Hematopoietic multipotent progenitor cell treated with erythropoietin and hydrocortisone succinate and interleukin-3 and kit ligand, for 8 days (in vitro differentiated cells): ENCODE data around the gene TMEM252.
A peak's percentile ranks its signal among the peaks of the same experiment; 100 is the strongest.

Source experiments
- DNase-seq: peaks from one replicate; pipeline ENCODE4 v3.0.0-alpha.2; 2015

Gene TMEM252

DNA sequence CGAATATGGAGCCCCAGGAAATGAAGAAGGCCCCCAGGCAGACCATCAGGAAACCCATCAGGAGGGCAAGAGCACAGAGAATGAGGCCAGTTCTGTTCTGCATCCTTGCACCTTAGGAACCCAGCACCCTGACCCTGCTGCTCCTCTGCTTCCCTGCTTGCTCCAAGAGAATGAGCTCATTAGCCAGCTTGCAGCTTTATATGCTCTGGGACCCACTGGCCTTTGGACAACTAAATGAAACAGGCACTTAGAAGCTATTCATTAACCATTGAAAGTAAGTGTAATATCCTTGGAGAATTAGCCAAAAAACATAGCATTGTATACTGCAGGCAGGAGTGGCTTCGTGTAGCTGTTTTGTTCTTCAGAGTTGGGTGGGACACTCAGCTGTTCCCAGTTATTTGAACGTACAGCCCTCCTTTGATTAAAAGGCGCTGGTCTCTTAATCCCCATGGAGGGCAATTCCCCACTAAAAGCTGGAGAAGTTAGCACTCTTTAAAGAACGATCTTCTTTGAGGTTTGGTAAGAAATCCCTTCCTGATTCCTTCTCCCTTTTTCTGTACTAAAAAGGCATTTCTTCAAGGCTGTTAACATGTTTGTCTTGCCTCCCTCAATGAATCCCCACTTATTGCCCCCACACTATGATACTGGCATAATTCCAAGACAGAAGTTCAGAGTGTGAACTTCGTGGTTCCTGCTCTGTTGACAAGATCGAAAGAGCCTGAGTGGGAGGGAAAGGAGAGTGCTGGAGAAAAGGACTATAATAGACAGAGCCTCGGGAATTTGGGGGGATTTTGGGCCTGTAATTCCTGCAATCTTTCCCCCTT lies at the start of gene TMEM252:
TSS of gene TMEM252 (minus strand) at position 172 of the 824 bp plus-strand sequence. CDS start at position 103, 69 bp downstream.
- DNase-seq, result no peak

GRCh38 chr9:68585034-68585761 lies 44.5 kb upstream of the TMEM252 start:
- no peak for DNase-seq

- DNase-seq, result peak; percentile 93
Observed at GRCh38 chr9:68584189-68585033, 43.7 kb upstream of the TMEM252 start.

- DNase-seq, result no peak
Observed at GRCh38 chr9:68581696-68582095, 41.0 kb upstream of the TMEM252 start.

- no peak for DNase-seq
Observed at GRCh38 chr9:68577774-68578591, 37.3 kb upstream of the TMEM252 start.

DNA sequence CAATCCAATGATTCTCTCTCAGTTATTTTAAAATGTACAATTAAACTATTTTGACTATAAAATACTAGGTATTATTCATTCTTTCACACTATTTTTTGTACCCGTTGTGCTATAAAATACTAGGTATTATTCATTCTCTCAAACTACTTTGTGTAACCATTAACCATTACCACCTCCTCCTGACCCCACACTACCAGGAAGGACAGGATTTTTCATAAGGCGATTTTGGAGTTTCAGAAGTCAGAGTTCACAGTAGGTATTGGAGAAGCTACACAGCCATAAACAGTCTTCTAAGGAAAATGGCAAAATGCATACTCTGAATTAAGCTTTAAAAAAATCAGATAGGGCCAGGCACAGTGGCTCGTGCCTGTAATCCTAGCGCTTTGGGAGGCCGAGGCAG lies 35.1 kb upstream of the TMEM252 start:
- DNase-seq, result no peak

- no peak for DNase-seq
Observed at GRCh38 chr9:68574150-68574549, 33.5 kb upstream of the TMEM252 start.

GRCh38 chr9:68567565-68567964 lies 26.9 kb upstream of the TMEM252 start:
- DNase-seq, result no peak

DNA sequence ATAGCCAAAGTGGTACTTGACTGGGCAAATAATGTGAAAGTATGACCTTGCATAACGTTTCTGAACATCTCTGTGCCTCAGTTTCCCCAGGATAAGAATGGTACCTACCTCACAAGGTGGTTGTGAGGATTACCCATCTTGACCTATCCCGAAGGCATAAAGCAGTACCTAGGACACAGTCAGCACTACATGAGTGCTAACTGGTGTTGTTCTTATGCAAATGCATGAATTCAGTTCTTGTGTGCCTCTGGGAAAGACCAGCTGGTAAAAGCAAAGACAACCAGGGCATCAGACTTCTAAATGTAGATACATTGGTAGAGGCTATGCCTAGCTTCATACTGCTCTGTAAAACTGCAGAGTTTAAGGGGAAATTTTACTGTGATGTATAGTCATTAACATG lies 21.8 kb upstream of the TMEM252 start:
- no peak for DNase-seq

DNA sequence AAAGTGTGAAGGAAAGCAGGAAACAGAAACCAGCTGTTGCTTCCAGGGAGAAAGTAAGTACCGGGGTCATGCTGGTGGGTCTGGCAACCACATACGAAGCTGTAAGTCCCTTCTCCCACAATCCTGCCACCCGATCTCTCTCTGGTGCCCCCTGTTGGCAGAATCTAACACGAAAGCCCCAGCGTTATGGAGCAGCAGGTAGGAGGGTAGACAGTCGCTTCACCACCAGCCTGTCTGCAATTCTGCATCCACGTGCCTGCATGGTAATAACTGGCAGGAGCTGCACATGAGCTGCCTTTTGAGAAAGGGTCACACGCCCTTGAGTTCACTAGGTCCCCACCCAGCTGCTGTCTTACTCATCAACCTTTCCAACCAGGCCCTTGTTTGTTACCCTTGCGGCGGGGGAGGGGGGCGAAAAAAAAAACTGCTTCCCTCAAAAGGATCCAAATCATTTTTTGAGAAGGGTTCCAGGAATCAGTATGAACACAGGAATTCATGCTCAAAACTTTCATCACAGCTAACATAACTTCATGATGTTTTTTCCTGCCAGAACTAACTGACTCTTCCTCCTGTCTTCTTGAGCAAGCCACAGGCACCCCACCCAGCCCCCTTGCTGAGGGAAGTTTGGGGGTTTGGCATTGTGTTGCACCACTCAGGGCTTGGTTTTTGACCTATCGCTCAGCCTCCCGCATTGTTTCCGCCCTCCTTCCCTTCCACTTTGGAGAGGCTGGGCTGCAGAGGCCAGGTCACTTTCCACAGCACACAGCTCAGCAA lies 19.6 kb upstream of the TMEM252 start:
- DNase-seq, result peak; percentile 81

DNA sequence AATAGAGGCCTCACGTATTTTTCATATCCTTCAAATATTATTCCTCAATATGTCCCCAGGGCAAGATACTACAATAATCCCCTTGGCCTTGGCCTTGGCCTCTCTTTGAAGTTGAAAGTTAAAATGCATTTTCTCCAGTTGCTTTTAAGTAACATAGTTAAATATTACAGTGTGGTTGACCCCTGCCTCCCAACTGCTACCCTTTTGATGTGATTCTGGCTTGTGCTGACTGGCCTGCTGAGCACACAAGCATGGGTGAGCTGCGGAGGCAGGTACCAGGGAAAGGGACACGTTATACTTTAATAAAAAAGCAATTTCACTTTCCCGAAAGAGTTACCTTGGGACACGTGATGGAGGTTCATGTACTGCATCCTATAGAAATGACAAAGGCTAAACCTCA lies 17.9 kb upstream of the TMEM252 start:
- no peak for DNase-seq

DNA sequence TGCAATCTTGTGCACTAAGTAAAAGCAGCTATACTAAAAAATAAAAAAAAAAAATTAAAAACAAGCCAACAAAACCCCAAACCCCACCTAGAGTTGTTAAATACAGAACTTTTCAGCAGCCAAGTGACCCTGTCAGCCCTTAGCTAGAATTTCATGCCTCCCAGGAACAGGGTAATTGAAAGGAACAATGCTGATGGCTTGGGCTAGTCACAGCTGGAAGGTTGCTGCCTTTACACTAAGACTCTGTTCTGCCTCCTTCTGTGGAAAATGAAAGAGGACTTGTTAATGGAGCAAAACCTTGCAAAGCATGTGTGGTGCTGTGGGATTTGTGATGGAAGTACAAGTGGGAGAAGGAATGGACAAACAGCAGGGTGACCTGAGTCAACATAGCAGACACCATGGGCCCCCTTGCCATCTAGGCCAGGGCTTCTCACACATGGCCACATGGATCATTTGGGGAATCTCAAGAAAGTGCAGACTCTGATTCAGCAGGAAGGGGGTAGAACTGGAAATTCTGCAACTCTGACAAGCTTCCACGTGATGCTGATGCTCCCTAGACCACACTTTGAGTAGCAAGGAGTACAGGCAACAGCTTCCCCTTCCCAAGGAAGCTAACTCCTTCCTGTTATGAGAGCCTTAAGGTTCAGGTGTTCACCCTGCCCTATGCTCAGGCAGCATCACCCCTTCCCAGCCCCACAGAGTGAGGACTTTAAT lies 14.9 kb upstream of the TMEM252 start:
- no peak for DNase-seq

- no peak for DNase-seq
Observed at GRCh38 chr9:68552700-68553476, 12.2 kb upstream of the TMEM252 start.

DNA sequence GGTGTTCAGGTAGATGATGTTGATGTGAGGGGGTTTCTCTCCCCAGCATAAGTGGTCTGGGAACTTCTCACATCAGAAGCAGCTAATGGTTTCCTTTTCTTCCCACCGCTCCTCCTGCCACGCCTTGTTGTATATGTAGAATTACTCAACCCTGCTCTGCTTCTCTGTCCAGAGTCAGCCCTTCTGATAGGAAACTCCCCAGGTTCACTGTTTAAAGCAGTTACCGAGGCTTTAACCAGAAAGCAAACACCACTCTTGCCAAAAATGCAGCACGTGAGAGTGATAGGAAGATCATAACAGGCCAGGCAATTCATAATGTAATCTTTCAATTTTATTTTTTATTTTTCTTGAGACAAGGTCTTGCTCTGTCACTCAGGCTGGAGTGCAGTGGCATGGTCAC lies 10.5 kb upstream of the TMEM252 start:
- DNase-seq, result no peak

DNA sequence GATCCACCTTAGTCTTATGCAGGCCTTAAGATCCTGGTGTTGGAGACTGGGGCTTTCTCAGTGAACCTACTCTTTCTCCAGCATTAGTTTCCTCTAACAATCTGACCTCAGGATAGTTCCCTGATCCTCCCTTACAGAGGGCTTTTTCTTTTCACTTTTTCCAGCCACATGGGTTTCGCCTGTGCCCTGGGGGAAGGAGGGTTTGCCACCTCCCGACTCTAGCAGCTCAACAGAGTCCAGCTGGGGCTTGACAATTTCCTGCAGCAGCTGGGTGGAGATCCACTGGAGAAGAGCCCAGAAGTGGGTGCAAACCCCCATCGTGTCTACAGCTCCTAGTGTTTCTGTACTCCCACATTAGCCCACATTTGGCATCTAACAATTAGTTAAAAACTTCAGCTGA lies 7.6 kb upstream of the TMEM252 start:
- DNase-seq, result no peak

GRCh38 chr9:68547417-68547816 lies 6.7 kb upstream of the TMEM252 start:
- no peak for DNase-seq

DNA sequence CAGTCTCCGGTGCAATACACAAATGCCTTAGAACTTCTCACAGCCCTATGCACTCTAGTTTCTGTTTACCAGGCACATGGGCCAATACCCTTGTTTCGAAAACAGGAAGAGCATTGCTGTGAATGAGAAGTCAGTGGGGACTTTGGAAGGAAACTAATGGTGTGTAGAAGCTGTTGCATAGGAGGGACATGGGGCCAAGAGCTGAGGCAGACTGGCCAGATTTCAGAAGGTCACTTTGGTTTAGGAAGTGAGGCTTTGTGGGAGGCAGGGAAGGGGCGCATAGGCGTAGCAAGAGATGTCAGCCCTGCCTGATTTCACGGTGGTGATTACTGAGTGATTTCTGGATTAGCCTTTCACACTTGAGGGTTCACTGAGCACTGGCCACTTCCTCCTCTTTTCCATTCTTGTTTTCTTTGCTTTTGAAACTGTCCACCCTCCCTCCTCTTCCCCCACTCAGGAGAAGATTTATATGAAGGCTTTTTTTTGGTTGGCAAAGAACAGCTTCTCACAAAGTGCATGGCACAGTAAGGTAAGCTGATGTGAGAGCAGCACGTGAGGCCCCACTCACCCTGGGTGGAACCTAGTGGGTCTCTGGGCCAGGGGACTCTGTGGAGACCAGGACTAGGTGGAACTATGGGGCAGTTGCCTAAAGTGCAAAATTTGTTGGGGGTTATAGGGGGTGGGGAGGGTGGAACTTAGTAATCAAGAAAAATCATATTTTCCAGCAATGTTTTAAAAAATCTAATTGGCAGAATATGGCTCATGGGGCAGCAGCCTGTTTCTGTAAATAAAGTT lies 6.1 kb upstream of the TMEM252 start:
- peak; percentile 5 for DNase-seq

DNA sequence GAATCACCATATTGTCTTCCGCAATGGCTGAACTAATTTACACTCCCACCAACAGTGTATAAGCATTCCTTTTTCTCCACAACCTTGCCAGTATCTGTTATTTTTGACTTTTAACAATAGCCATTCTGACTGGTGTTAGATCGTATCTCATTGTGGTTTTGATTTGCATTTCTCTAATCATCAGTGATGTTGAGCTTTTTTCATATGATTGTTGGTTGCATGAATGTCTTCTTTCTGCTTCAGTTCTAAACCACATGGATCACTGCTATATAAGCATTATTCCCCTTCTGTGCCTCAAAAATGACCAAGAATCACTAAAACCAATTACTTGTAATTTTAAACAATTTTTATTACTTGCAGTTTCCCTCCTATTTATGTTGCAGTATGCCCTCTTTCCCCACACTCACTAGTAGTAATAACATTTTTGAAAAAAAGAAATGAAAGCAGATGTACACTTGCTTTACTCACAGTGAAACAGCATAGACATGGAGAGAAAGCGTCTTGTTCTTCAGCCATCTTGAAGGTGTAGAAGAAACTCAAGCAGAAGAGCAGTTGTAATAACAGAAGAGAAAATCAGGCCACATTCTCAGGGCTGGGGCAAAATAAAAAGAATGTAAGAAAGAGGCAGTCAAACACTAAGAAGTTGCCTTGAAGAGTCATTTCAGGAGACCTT lies 4.5 kb upstream of the TMEM252 start:
- DNase-seq, result no peak

DNA sequence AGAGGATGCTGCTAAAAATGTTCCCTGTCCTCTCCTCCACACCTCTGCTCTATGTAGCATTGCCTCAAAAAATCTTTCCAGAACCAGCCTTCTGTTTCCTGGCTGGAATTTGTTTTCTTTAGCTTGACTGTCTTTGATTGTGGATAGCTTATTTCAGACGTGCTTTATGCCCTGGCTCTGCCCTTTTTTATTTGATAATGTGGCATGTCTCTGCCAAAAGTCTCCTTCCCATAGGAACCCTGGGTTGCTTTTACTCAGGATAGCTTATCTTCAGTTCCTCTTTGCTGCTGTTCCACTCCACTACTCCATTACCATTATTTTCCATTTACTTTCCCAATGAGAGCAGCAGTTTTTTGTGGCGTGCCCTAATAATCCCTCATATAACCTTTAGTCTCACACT lies 885 bp upstream of the TMEM252 start:
- no peak for DNase-seq
